Activated naive CD8-positive, alpha-beta T cell treated with anti-CD3 and anti-CD28 coated beads, Interleukin-2, amount 50 U/mL, for 16 hours (primary cell): ENCODE results near the gene LYZL4.
A peak's percentile ranks its signal among the peaks of the same experiment; 100 is the strongest.

ENCODE experiments used
- DNase-seq: peaks from one replicate; pipeline ENCODE4 v3.0.0-alpha.2; 2020; ENCODE audit warnings: low read depth, low spot score

The LYZL4 gene

DNA sequence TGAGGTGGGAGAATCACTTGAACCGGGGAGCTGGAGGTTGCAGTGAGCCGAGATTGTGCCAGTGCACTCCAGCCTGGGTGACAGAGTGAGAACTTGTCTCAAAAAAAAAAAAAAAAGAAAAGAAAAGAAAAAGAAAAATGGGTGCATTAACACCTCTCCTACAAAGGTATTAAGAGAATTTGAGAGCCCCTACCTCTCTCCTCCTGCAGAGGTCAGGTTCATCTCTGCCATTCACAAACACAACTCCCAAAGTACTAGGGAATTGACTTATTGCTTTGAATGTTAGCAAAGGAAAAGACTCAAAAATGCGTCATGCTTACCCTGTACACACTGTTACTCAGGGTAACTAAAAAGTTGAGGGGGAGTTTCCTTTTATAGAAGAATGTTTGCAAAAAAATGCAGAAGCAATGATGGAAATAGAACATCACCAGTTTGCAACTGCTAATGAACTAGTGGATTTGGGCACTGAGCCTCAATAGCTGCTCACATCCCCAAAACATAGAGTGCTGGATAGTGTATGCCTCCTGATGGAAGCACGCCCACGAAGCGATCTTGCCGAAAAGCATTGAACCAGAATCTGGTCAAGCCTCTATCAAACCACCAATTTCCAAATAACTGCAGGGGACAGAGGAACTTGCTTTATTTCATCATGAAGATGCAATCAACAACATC lies 15.5 kb upstream of the LYZL4 start:
- DNase-seq: no peak

DNA sequence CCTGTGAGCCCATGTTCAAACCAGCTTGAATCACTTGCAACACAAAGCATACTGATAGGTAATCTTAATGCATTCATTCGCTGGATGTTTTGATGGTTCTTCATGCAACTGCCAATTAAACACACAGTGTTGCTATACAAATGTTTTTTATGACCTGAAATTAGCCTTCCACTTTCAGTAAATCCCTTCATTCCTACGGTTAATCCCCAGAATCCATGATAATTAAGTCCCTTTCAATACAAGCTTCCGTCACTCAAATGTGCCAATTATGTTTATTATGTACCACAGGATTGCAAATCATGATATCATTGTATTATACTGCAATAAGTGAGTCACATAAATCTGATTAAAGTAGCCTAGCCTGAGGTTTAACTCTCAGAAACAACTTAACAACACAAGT lies 14.5 kb upstream of the LYZL4 start:
- no peak for DNase-seq

DNA sequence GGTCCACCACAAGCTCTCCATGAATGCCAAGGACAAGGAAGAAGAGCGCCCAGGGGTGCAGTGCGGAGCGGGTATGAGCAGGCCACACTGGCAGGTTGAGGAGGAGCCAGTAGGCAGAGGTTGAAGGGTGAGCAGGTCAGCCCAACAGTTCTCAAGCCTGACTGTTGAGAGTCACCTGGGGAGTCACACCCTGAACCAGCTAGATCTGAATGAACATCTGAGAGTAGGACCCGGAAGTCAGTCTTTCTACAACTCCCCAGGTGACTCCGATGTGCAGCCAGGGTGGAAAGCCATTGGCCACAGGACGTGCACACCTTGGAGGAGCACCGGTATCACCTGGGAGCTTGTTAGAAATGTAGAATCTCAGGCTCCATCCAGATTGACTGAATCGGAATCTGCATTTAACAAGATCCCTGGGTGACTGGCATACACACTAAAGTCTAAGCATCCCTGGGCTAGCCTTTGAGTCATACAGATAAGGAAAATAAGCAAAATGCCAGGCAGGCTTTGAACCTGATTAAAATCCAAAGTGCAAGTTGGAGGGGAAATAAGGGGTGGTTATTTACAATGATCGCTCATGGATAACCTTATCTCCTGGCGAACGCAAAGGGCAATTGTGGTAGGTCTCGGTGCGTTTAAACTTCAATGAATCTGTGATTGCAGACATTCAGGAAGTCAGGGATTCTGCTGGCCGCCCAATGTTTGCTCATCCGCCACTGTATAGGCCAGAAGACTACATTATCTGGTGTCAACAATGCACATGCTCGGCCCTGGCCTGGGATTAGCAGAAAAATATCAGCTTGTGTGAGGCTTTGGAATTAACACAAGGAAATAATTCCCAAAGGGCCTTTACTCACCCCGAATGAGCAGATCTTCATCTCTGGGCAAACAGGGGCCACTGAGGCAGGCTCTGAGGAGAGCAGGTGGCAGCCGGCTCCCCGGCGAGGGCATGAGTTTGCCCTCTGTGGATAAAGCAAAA lies 11.7 kb upstream of the LYZL4 start:
- no peak for DNase-seq

DNA sequence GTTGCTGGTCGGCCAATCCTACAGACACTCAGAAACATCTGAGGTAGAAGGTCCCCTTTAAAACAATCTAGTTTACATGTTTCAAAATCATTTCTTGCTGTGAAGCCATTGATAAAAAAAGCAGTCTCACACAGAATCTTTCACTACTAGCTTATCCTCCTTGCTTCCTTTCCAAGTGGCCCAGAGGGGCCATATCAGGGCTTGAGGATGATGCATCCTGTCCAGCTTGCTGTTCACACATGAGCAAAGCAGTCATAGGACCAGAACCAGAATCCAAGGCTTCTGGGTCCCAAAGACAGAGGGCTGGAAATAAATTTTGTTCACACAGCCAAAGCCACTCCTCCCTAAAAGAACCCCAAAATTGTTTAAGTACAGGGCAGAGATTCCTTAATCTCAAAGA lies 9.2 kb upstream of the LYZL4 start:
- DNase-seq: no peak

DNA sequence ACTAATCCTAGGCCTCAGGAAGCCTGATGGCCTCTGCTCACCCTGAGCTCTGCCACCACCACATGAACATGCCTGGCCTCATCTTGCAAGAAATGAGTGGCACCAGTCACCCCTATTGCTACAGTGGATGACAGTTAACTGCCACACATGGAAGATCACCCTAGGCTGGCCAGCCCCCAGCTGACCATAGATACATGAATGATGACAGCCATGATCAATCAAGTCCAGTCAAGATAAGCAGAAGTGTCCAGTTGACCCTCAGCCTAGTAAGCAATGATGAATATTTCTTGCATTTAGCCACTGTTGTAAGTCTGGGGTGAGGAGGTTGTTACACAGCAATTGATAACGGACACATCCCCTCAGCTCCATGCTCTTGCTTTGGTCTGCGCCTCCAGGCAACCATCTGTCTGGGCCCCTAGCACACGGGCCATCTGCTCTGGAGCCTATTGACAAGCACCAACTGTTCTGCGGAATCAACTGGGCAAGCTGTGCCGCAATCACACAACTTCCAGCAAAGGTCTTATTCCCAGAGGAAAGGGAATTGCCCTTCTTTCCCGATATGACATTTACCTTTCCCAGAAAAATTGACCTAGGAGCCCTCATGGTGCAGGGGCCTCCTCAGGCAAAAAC lies 2.2 kb upstream of the LYZL4 start:
- no peak for DNase-seq

DNA sequence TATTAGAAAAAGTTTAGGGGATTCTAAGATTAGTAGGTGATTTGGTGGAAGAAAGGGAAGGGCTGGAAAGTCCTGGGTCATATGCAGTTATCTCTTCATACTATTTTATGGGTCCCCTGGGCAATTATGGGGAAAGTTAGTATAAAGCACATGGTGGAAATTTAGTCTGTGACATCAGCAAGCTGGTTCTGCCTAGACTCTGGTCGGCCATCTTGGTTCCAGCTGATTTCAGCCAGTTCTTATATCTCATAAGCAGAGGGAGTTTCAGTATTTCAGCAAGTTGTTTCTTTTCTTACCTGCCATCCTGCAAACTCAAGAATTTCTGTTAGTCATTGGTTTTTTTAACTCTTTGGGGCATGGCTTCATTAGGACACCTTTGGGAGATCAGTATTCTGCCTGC lies 1.0 kb upstream of the LYZL4 start:
- no peak for DNase-seq

DNA sequence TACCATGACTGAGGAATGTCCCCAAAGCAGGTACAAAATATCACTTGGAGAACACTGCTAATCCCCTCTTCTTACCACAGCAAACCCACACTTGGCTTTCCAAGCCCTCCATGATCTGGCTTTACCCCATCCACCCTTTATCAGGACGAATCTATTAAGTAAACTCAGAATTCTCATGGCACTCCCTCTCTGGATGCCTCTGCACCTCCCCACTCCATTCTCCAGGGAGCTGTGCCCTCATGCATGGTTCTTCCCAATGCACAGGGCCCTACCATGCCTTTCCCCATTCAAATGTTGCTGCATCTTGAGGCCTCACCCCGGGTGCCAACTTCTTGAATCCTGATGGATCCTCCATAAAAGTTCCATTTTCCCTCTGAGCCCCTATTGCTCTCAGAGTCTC lies 2.3 kb downstream of the LYZL4 start:
- no peak for DNase-seq

DNA sequence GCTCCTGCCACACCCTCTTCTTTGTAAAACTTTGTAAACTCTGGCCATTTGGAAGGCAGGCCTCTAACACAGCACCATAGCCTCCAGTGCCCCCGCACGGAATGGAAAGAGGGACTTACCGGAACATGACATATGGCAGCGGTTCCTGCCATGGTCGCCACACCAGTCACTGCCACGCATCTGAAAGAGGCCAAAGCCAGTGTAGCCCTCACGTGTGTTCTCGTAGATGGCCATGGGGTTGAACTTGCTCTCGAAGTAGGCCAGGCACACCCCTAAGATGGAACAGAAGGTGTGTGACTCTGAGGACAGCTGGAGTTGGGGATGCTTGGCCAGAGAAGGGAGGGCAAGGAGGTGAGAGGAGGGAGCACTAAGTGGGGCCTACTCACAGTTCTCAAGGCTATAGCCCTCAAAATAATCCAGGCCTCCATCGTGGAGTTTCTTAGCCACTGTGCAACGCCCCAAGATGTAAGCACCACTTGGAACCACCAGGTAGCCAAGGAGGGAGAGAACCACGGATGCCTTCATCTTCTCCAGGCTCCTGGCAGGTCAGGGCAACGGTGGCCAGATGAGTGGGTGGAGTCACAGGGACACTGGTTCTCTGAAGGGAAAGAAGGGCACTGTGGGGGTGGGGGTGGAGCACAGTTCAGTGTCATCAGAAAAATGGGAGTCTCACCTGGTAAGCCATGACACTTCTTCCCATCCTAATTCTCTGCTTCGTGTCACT lies 3.5 kb downstream of the LYZL4 start:
- no peak for DNase-seq

DNA sequence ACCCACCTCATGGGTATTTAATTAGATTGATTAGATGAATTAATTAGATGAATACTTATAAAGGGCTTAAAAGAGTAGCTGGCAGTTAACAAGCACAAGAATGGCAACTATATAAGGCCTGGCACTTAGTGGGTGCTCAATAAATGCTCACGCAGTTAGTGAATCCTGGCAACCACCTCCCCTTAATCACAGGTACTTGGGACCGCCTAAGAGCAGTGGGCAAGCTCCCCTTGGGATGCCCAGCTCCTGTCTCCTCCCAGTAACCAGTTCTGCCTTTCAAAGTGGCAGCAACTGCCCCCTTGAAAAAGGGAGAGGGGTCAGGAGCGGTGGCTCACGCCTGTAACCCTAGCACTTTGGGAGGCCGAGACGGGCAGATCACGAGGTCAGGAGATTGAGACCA lies 4.6 kb downstream of the LYZL4 start:
- DNase-seq: no peak

DNA sequence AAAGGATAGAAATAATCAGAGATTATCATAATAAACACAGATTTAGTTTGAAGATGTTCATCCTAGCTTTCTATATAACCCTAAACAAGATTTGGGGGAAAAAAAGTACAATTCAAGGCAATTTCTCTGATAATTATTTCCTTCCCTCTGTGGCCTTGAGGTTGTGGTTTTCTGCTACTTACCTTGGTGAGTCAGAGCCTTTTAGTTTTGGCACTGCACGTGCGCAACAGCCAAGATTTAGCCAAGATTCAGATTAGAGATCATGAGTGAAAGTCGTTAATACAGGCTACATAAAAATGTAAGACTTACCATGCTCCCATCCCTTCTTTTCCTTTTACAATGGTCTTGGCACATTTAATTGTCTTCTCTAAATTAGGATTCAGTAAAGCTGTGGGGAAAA lies 6.7 kb downstream of the LYZL4 start:
- no peak for DNase-seq

DNA sequence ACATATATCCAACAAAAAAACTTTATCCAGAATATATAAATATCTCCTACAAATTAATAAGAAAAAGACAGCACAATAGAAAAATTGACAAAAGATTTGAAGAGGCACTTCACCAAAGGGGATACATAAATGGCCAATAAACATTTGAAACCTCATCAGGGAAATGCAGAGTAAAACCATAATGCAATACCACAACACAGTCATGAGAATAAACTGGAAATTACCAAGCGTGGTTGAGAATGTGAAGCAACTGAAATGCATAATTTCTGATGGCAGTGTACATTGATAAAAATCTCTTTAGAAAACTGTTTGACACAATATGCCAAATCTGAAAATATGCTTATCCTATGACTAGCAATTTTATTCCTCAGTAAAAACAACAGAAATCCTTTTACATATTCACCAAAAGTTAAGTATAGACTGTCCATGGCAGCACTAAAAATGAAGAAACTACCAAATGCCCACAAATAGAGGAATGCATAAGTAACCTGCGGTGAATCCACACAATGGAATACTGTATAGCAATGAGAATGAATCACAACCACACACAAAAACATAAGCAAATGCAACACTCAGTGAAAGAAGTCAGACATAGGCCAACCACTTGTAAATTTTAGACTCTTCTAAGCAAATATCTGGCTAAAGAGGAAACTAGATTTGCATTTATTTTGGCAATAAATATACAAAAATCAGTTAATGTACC lies 7.9 kb downstream of the LYZL4 start:
- no peak for DNase-seq

DNA sequence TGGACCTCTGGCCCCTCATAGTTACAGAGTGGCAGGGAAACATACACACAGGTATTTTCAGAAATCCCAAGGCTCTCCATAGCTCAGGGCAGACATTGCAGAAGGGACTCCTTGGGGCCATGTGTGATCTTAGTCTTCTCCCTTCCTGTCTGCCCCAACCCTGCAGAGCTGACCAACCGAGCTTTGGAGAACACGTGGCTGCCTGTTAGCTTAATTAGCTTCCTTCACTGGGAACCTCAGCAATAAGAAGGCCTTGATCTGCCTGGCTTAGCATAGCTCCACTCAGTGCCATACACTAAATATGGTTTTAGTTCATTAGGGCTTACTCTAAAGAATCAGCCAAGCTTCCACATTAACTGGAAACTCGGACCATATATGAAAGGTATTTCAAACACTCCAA lies 12.3 kb downstream of the LYZL4 start:
- DNase-seq: no peak

DNA sequence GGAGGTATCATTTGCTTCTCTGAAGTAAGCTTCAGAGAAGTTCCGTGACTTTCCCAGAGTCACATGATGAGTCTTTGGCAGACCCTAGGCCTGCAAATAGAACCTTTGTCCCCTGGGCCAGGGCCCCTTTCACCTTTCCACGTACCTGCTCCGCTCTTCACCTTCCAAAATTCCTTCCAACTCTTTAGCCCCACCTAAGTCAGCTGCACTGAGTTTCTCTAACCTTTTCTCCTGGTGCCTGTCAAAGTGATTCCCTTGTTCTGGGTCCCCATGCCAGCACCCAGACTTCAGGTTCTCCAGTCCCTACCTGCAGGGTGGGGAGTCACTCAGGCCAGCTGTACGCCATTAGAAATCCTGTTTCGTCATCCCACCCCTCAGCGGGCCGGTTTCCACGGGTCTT lies 12.8 kb downstream of the LYZL4 start:
- DNase-seq: no peak

DNA sequence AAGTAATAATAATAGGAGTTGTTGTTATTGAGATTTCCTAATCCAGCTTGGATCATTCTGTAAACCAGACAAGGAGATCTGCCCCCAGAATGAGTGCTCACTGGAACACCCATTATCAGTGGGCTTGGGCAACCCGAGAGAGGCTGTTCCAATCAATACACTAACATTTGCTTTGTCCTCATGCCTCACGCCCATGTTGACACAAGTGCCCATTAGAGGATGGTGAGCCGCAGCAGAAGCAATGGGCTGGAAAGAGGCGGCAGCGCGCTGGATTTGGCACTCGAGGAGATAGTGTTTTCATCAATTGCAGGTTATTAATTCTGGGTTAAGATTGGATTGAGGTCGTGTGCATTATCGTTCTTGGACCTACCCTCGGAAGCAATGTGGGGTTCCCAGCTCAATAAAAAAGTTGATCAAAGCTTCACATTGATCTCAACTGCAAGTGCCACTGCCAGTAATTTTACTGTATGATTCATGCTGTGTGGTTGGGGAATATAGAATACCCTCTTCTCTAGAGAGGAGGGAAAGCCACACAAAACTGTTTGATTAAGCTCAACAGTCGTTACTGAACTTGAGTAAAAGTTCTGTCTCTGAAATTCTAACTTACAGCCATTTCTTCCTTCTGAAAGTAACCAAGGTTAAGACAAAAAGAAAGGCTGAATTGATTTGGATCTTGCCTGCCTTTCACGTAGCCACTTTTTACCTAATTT lies 15.7 kb downstream of the LYZL4 start:
- no peak for DNase-seq

DNA sequence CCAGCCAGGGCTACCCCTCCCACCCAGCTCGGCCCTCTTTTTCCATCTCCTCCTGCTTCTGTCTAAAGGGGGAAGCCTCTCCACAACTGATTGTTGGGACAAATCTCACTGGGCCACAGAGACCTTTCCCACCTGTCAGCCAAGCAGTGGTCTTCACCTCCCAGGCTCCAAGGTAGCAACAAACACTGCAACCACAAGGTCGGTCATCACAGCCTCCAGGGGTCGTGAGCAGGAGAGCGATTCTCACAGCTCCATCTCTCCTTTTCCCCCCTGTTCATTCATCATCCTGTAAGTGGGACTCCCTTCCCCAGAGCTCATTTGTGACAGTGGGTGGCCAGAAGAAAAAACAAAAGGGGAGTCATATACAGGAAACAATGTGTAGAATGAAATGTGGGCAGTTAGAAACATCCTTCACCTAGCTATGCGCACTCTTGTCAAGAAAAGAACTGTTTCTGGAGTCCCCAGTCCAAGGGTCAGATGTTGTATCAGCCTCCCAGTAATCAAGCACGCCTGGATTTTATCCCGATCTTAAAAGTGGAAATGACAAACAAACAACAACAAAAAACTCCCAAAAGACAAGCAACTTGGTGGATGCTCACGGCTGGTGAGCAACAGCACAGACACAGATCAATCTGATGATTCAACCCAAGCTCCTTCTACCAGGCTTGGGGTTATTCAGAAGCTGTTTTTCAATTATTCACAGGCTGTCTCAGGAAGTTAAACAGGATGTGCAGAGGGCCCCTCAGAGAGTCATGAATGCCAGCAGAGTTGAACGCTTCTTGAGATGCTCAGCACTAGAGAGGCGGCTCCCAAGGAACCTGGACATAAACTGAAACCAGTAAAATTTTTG lies 22.4 kb downstream of the LYZL4 start:
- DNase-seq: no peak

DNA sequence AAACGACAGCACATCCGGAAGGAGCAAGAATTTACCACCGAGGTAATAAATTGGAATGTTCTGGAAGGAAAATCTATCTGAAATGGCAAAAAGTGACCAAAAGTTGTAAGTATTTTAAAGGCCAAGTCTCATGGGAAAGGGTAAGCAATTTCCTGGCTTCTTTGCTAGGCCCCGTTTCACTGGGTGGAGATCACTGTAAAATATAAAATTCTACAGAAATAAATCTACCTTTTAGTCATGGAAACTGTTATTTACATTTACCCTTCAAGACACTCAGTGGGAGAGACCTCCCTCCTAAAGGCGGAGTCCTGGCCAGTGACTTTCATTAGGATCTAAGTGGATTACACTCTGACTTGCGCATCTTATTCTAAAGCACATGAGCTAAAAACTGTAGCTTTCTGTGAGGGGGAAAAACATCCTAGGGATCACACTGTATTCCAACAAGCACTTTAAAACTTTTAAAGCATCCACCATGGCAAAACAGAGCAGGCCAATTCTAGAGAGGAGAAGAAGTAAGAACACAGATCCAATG lies 28.8 kb downstream of the LYZL4 start:
- no peak for DNase-seq

DNA sequence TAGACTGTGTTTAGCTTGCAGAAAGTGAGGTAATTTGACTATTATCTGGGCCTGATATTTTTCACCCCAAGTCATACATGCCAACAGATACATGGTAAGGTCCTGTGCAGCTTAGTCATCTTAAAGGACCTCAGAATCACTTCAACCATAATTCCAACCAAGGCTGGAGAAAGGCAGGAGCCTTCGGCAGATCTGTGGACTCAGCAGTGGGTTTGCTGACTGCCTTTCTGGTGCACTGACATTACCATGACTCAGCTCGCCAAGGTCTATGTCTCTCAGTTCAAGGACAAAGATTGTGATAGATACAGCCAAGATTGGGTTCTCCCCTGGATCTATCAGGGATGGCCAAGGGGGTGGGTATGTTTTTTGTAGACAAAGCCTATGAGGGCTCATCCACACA lies 32.7 kb downstream of the LYZL4 start:
- no peak for DNase-seq

DNA sequence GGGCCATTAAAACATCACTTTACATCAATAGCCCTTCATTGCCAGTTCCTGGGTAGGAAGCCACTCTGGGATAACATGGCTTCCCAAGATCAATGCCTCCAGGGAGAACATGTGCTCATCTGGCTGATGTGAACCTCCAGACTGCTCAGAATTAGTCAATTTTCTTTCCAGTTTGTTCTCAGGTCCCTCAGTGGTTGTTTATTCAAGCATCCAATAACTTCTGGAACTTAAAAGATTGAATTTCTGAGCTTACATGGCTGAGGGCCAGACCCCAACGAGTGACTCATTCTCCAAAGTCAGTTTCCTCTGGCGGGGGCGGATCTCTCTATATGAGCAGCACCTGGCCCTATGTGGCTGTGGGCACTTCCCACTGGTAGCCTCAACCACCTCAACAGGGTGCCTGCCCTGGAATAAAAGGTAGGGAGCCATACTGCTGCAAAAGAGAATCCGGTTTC lies 34.0 kb downstream of the LYZL4 start:
- peak; percentile 6 for DNase-seq

DNA sequence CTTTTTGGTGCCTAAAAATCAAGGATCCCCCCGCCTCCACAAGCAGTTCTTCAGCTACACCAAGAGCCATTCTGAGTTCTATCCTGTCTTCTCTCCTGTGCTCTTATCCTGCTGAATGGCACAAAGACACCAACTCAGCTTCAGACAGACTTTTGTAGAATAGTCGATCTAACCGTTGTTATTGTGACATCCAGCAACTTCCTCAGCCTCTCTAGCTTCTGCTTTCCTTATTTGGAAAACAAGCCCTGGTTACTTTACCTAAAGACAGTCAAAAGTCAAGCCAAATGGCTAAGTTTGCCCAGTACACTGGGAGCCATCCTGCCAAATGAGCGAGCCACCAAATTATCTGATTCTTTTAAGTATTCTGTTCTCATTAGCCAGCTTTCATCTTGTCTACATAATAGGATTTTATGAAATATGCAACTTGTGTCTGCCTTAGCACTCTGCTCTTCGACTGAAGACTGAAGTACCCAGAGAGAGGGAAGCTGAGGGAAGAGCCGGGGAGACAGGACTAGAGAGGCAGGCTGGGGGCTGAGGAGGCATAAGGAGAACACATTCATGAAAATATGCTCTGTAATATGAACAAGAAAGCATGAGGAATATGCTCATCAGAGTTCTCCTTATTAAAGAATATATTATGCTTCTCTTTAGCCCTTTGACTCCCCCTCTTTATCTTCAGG lies 35.1 kb downstream of the LYZL4 start:
- no peak for DNase-seq
